ENCODE data around the gene SLC23A3. TPM values are rescaled to one million over a fixed set of nuclear protein-coding genes. Genes with fewer than 3 reads are reported as not detected.

SLC23A3 gene
- total RNA-seq, 1 donor from 2014 or later, result 1.1 TPM

DNA sequence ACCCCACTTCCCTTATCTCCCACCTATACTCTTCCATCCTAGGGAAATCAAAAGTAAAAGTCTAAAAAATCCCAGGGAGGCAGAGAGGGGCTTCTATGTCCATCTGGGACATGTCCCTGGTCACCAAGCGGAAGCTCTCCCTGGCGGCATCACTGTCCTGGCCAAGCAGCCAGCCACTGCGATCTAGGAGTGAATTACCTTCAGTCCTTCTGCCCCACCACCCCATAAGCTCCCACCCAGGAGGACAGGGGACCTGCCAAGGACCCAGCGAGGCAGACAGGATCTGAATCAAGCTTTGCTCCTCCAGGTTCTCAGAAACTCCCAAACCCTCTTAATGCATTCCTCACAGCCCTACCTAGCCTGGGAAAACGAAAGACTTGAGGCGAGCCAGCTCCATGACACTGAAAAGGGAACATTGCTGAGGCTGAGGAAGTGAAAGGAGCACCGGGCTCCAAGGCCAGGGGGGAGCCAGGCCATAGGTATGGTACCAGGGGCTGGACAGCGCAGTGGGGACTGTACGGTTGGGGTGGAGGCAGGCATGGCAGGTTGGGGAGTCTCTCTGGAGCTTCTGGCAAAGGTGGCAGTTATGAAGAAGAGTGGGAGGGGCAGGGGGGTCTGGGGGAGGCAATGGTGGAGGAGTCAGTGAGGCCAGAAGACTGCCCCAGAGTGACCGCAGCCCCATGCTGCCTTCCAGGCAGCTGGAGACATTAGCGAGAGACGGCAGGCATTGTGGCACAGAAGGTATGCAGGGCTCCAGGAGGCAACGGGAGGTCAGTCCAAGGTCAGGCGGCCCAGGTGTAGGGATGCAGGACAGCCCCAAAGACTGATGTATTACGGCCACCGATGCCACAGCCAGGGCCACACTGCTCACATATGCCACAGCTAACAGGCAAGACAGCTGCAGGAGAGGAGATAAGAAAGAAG lies 2.7 kb upstream of the SLC23A3 start:
- Mint-ChIP-seq H3K36me3 (ENCODE audit: unreplicated experiment) (no peaks in the 10 kb centered on the region), H3K27ac (ENCODE audit: unreplicated experiment) (no peak overlapping the region), H3K27me3 (ENCODE audit: unreplicated experiment) (peaks cover 15% of the 10 kb centered on the region), H3K9me3 (ENCODE audit: unreplicated experiment) (peaks cover 17% of the 10 kb centered on the region), H3K4me1 (ENCODE audit: low read depth, unreplicated experiment) (peaks cover 11% of the 10 kb centered on the region), H3K4me3 (ENCODE audit: unreplicated experiment) (no peak overlapping the region)
- DNase-seq, result no peak
- TF ChIP-seq CTCF (IDR thresholded peaks at IDR 0.05; ENCODE audit: partially characterized antibody, unreplicated experiment), result no peak

DNA sequence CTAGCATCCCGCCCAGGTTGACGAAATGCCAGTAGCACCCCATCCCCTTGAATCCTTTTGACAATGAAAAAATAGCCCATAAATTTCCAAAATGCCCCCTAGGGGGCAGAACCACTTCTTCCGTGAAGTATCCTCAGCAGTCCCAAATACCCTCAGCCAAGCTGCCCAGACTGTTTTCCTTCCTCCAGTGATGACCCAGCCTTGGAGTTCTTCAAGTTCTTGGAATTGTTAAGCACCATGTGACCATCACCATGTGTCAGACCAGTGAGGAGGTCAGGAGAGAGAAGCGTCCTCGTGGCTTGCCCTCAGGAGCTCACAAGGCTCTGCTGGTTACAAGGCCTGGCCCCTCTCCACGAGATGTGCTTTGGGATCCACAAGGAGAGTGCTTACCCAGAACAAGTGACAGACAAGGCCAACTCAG lies 1.4 kb upstream of the SLC23A3 start:
- DNase-seq, result no peak
- Mint-ChIP-seq H3K36me3 (ENCODE audit: unreplicated experiment) (no peaks in the 10 kb centered on the region), H3K9me3 (ENCODE audit: unreplicated experiment) (peaks cover 12% of the 10 kb centered on the region), H3K27ac (ENCODE audit: unreplicated experiment) (peak overlapping the region; percentile 33), H3K4me3 (ENCODE audit: unreplicated experiment) (no peak overlapping the region), H3K4me1 (ENCODE audit: low read depth, unreplicated experiment) (peaks cover 11% of the 10 kb centered on the region), H3K27me3 (ENCODE audit: unreplicated experiment) (peaks cover 14% of the 10 kb centered on the region)
- TF ChIP-seq CTCF (IDR thresholded peaks at IDR 0.05; ENCODE audit: partially characterized antibody, unreplicated experiment), result peak; percentile 87

GRCh38 chr2:219168932-219169331 lies 897 bp downstream of the SLC23A3 start:
- TF ChIP-seq CTCF (IDR thresholded peaks at IDR 0.05; ENCODE audit: partially characterized antibody, unreplicated experiment), result no peak
- H3K4me3 Mint-ChIP-seq (ENCODE audit: unreplicated experiment), result no peak overlapping the region
- peaks cover 8% of the 10 kb centered on the region for H3K27me3 Mint-ChIP-seq (ENCODE audit: unreplicated experiment)
- H3K9me3 Mint-ChIP-seq (ENCODE audit: unreplicated experiment), result peaks cover 5% of the 10 kb centered on the region
- no peaks in the 10 kb centered on the region for H3K36me3 Mint-ChIP-seq (ENCODE audit: unreplicated experiment)
- peaks cover under 1% of the 10 kb centered on the region for H3K4me1 Mint-ChIP-seq (ENCODE audit: low read depth, unreplicated experiment)
- H3K27ac Mint-ChIP-seq (ENCODE audit: unreplicated experiment), result no peak overlapping the region
- DNase-seq, result no peak

DNA sequence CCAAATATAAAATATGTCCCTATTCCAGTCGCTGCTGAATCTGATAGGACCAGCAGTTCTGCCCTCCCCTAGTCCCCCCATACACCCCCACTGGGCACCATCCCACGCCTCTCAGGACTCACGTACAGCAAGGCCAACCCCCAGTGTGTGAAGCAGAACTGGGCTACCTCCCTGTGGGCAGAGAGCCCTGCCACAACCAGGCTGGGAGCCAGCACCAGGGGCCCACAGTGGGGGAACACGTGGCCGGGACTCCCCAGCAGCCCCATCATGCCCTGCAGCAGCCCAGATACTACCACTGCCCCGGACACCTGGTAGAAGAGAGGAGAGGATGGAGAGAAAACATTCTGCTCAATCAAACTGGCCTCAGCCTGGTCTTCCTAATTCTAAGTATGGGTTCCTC lies 1.3 kb downstream of the SLC23A3 start:
- TF ChIP-seq CTCF (IDR thresholded peaks at IDR 0.05; ENCODE audit: partially characterized antibody, unreplicated experiment), result no peak
- H3K27ac Mint-ChIP-seq (ENCODE audit: unreplicated experiment), result no peak overlapping the region
- H3K36me3 Mint-ChIP-seq (ENCODE audit: unreplicated experiment), result no peaks in the 10 kb centered on the region
- H3K27me3 Mint-ChIP-seq (ENCODE audit: unreplicated experiment), result peaks cover 8% of the 10 kb centered on the region
- peaks cover 5% of the 10 kb centered on the region for H3K9me3 Mint-ChIP-seq (ENCODE audit: unreplicated experiment)
- H3K4me1 Mint-ChIP-seq (ENCODE audit: low read depth, unreplicated experiment), result no peaks in the 10 kb centered on the region
- no peak overlapping the region for H3K4me3 Mint-ChIP-seq (ENCODE audit: unreplicated experiment)
- no peak for DNase-seq

GRCh38 chr2:219167997-219168396 lies 1.8 kb downstream of the SLC23A3 start:
- H3K4me3 Mint-ChIP-seq (ENCODE audit: unreplicated experiment), result no peak overlapping the region
- no peaks in the 10 kb centered on the region for H3K4me1 Mint-ChIP-seq (ENCODE audit: low read depth, unreplicated experiment)
- no peaks in the 10 kb centered on the region for H3K36me3 Mint-ChIP-seq (ENCODE audit: unreplicated experiment)
- no peak overlapping the region for H3K27ac Mint-ChIP-seq (ENCODE audit: unreplicated experiment)
- DNase-seq, result no peak
- TF ChIP-seq CTCF (IDR thresholded peaks at IDR 0.05; ENCODE audit: partially characterized antibody, unreplicated experiment), result no peak
- H3K27me3 Mint-ChIP-seq (ENCODE audit: unreplicated experiment), result peaks cover 8% of the 10 kb centered on the region
- H3K9me3 Mint-ChIP-seq (ENCODE audit: unreplicated experiment), result peaks cover 5% of the 10 kb centered on the region
